CD4-positive, alpha-beta T cell treated with Interleukin-17A for 4 hours (primary cell): Measurements from ENCODE around the gene ZNF177.

Source experiments
- DNase-seq: peaks from one replicate; pipeline ENCODE4 v3.0.0-alpha.2; 2020; ENCODE audit warnings: mixed read lengths

Gene ZNF177

DNA sequence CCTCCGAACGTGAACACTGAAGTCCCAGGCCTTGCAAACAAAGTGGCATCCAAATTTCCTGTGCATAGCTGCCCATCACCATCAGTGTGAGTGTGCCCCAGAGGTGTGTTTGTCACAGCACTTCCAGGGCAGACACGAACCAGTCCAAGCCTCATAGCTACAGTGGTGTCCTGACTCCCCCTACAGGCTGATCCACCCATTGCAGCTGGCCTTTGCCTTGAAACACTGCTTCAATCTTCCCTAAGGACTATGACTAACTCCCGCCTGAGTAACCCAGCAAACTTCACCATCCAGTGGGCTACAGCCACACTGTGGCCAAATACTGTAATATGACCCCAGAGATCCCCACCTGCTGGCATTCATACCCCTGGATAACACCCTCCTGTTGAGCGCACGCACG lies 68.7 kb downstream of the ZNF177 start:
- peak; percentile 42 for DNase-seq
